Astrocyte (in vitro differentiated cells and primary cell): ENCODE measurements around the gene PTPN11. TPM values are rescaled to one million over a fixed set of nuclear protein-coding genes. Genes with fewer than 3 reads are reported as not detected.

Source experiments
- DNase-seq: peaks from one replicate; pipeline ENCODE4 v3.0.0-alpha.2; 2010; ENCODE audit warnings: low read depth
- FAIRE-seq: peaks from 2 replicates; lab custom pipeline; 2011; peaks lifted over from hg19 to GRCh38; lab: Jason Lieb, UNC
- H2AFZ ChIP-seq: 2 replicates; pipeline ENCODE4 v1.6.0; 2012; ENCODE audit warnings: low read depth, low read length, inconsistent platforms
- H3K27ac ChIP-seq: 2 replicates; pipeline ENCODE4 v1.5.1; 2011; ENCODE audit warnings: low read depth, low read length, inconsistent platforms
- H3K27me3 ChIP-seq: 2 replicates; pipeline ENCODE4 v1.6.0; 2011; ENCODE audit warnings: low read length, inconsistent platforms; ENCODE audit not compliant: insufficient read depth
- H3K36me3 ChIP-seq: 2 replicates; pipeline ENCODE4 v1.5.1; 2011; ENCODE audit warnings: low read length, inconsistent platforms; ENCODE audit not compliant: insufficient read depth
- H3K4me1 ChIP-seq: 2 replicates; pipeline ENCODE4 v1.5.1; 2011; ENCODE audit warnings: low read length, inconsistent platforms; ENCODE audit not compliant: insufficient read depth
- H3K4me2 ChIP-seq: 2 replicates; pipeline ENCODE4 v1.6.0; 2012; ENCODE audit warnings: low read length, inconsistent platforms
- H3K4me3 ChIP-seq: 2 replicates; pipeline ENCODE4 v1.5.1; 2011; ENCODE audit warnings: low read depth, mild to moderate bottlenecking, low read length, inconsistent platforms; ENCODE audit not compliant: insufficient read depth
- H3K79me2 ChIP-seq: 2 replicates; pipeline ENCODE4 v1.6.0; 2012; ENCODE audit warnings: mild to moderate bottlenecking, low read length, inconsistent platforms; ENCODE audit not compliant: insufficient read depth
- H3K9ac ChIP-seq: 2 replicates; pipeline ENCODE4 v1.6.0; 2012; ENCODE audit warnings: mild to moderate bottlenecking, low read length, inconsistent platforms
- H3K9me3 ChIP-seq: 2 replicates; pipeline ENCODE4 v1.5.1; 2012; ENCODE audit warnings: low read depth, mild to moderate bottlenecking, low read length, inconsistent platforms; ENCODE audit not compliant: insufficient read depth
- H4K20me1 ChIP-seq: 2 replicates; pipeline ENCODE4 v1.6.0; 2012; ENCODE audit warnings: low read length, inconsistent platforms; ENCODE audit not compliant: insufficient read depth
- H3K27ac Mint-ChIP-seq: one replicate; pipeline ENCODE4 v1.8.0; 2021; ENCODE audit warnings: mild to moderate bottlenecking, mixed read lengths; ENCODE audit not compliant: unreplicated experiment
- H3K27me3 Mint-ChIP-seq: one replicate; pipeline ENCODE4 v1.8.0; 2021; ENCODE audit warnings: low read depth, mixed read lengths; ENCODE audit not compliant: unreplicated experiment
- H3K36me3 Mint-ChIP-seq: one replicate; pipeline ENCODE4 v1.8.0; 2021; ENCODE audit warnings: low read depth, mixed read lengths; ENCODE audit not compliant: unreplicated experiment
- H3K4me1 Mint-ChIP-seq: one replicate; pipeline ENCODE4 v1.8.0; 2021; ENCODE audit warnings: low read depth, mixed read lengths; ENCODE audit not compliant: unreplicated experiment
- H3K4me3 Mint-ChIP-seq: one replicate; pipeline ENCODE4 v1.8.0; 2021; ENCODE audit warnings: mild to moderate bottlenecking, moderate library complexity, mixed read lengths; ENCODE audit not compliant: unreplicated experiment
- H3K9me3 Mint-ChIP-seq: one replicate; pipeline ENCODE4 v1.8.0; 2021; ENCODE audit warnings: mild to moderate bottlenecking, mixed read lengths; ENCODE audit not compliant: unreplicated experiment
- CTCF ChIP-seq: IDR thresholded peaks from 2 replicates; pipeline ENCODE4 v1.5.1; 2011; ENCODE audit warnings: low read depth, mild to moderate bottlenecking, inconsistent platforms, low read length, moderate library complexity; ENCODE audit not compliant: insufficient read depth
- EZH2 ChIP-seq: IDR thresholded peaks from 2 replicates; pipeline ENCODE4 v1.6.1; 2012; ENCODE audit warnings: mild to moderate bottlenecking, low read length, inconsistent platforms; ENCODE audit not compliant: insufficient read depth
- total RNA-seq: library from RNA; stranded (reverse); gene quantifications from 2 replicates; pipeline ENCODE4 v1.2.1, GENCODE V29; 2021

The PTPN11 gene
- total RNA-seq, 1 donor from 2014 or later = 143 TPM

GRCh38 chr12:112533528-112533927 lies 114.8 kb downstream of the PTPN11 start:
- Mint-ChIP-seq H3K36me3 (no peaks in the 10 kb centered on the region), H3K9me3 (no peaks in the 10 kb centered on the region), H3K27ac (no peak overlapping the region), H3K4me3 (no peak overlapping the region), H3K4me1 (peaks cover 8% of the 10 kb centered on the region), H3K27me3 (no peaks in the 10 kb centered on the region)
- no peaks in the 10 kb centered on the region for H4K20me1 ChIP-seq
- no peaks in the 10 kb centered on the region for H3K79me2 ChIP-seq
- no peak overlapping the region for H2AFZ ChIP-seq
- no peaks in the 10 kb centered on the region for H3K36me3 ChIP-seq
- no peak overlapping the region for H3K4me3 ChIP-seq
- no peaks in the 10 kb centered on the region for H3K9me3 ChIP-seq
- H3K27me3 ChIP-seq = no peaks in the 10 kb centered on the region
- H3K9ac ChIP-seq = no peak overlapping the region
- TF ChIP-seq EZH2 (no peak), CTCF (no peak)
- H3K4me1 ChIP-seq = peaks cover 5% of the 10 kb centered on the region
- no peak for FAIRE-seq
- no peak overlapping the region for H3K27ac ChIP-seq
- no peak for DNase-seq
- no peak overlapping the region for H3K4me2 ChIP-seq

GRCh38 chr12:112535017-112535416 lies 116.3 kb downstream of the PTPN11 start:
- Histone ChIP-seq H3K4me3 (no peak overlapping the region), H3K27ac (no peak overlapping the region), H3K4me1 (peaks cover 5% of the 10 kb centered on the region), H4K20me1 (no peaks in the 10 kb centered on the region), H2AFZ (no peak overlapping the region), H3K4me2 (no peak overlapping the region), H3K9ac (no peak overlapping the region), H3K79me2 (no peaks in the 10 kb centered on the region), H3K27me3 (no peaks in the 10 kb centered on the region), H3K9me3 (no peaks in the 10 kb centered on the region), H3K36me3 (no peaks in the 10 kb centered on the region)
- Mint-ChIP-seq H3K27me3 (no peaks in the 10 kb centered on the region), H3K4me1 (peaks cover 16% of the 10 kb centered on the region), H3K4me3 (no peak overlapping the region), H3K36me3 (no peaks in the 10 kb centered on the region), H3K27ac (no peak overlapping the region), H3K9me3 (no peaks in the 10 kb centered on the region)
- no peak for TF ChIP-seq EZH2
- TF ChIP-seq CTCF = no peak
- FAIRE-seq = no peak
- no peak for DNase-seq

- H3K9ac ChIP-seq = no peak overlapping the region
- no peak overlapping the region for H3K4me2 ChIP-seq
- H3K27me3 ChIP-seq = no peaks in the 10 kb centered on the region
- no peak overlapping the region for H3K27ac ChIP-seq
- peaks cover 16% of the 10 kb centered on the region for H3K4me1 Mint-ChIP-seq
- H3K4me3 ChIP-seq = no peak overlapping the region
- H3K9me3 Mint-ChIP-seq = no peaks in the 10 kb centered on the region
- H2AFZ ChIP-seq = no peak overlapping the region
- peak overlapping the region; percentile 82 for H3K27ac Mint-ChIP-seq
- H4K20me1 ChIP-seq = no peaks in the 10 kb centered on the region
- no peaks in the 10 kb centered on the region for H3K79me2 ChIP-seq
- no peak overlapping the region for H3K4me3 Mint-ChIP-seq
- no peaks in the 10 kb centered on the region for H3K36me3 Mint-ChIP-seq
- H3K27me3 Mint-ChIP-seq = no peaks in the 10 kb centered on the region
- no peaks in the 10 kb centered on the region for H3K36me3 ChIP-seq
- FAIRE-seq (no peak), DNase-seq (no peak)
- peaks cover 5% of the 10 kb centered on the region for H3K4me1 ChIP-seq
- TF ChIP-seq CTCF (no peak), EZH2 (no peak)
- no peaks in the 10 kb centered on the region for H3K9me3 ChIP-seq
Measured at GRCh38 chr12:112535637-112536366, 117.1 kb downstream of the PTPN11 start.
